ENCODE results near the gene COX7A2.
A peak's percentile ranks its signal among the peaks of the same experiment; 100 is the strongest.

DNA sequence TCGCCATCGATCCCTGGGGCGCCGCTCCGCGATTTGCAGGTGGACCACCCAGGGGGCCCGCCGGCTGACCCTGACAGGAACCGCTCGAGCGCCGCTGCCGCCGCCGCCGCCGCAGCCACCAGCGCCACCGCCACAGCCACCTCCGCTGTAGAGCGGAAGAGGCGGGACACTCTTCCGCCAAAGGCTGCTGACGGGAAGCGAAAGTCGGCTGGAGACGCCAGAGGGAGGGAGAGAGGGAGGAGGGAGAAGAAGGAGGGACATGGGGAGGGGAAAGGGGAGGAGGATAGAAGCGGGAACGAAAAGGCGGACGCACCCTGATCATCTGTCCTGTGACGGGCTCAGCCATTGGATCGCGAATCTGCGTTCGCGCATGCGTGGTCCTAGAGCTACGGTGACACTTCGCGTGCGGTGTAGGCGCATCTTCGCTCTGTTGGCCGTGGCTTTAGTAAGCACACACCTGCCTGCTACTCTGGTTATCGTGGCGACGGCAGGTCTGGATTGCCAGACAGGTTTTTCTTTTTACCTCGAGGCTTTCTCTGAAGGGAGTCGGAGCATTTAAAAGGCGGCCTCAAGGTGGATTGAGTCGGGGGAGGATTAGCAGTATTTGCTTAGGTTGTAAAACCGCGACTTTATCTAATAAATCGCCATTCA lies 41.2 kb upstream of the COX7A2 start, which contains the start of gene TMEM30A:
- TF ChIP-seq, protein P1, sequence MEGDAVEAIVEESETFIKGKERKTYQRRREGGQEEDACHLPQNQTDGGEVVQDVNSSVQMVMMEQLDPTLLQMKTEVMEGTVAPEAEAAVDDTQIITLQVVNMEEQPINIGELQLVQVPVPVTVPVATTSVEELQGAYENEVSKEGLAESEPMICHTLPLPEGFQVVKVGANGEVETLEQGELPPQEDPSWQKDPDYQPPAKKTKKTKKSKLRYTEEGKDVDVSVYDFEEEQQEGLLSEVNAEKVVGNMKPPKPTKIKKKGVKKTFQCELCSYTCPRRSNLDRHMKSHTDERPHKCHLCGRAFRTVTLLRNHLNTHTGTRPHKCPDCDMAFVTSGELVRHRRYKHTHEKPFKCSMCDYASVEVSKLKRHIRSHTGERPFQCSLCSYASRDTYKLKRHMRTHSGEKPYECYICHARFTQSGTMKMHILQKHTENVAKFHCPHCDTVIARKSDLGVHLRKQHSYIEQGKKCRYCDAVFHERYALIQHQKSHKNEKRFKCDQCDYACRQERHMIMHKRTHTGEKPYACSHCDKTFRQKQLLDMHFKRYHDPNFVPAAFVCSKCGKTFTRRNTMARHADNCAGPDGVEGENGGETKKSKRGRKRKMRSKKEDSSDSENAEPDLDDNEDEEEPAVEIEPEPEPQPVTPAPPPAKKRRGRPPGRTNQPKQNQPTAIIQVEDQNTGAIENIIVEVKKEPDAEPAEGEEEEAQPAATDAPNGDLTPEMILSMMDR (conservative IDR thresholded peaks at IDR 0.05): 0 out of 2 replicates have a peak, but pooled peaks have one; percentile 3
- no peak for TF ChIP-seq EZH2 (IDR thresholded peaks at IDR 0.05; ENCODE audit: low read depth)
